ACHN (cell line): ENCODE data around the gene NRBF2.
"Not testable (repeated sequence)": the region's sequence is repeated elsewhere in the genome, so short reads cannot be mapped to it uniquely, and the experiment has no call there.

Experiments used
- DNase-seq: peaks from one replicate; pipeline ENCODE4 v3.0.0-alpha.2; 2015
- in situ Hi-C: cut with HindIII; loops from 2 replicates; pipeline ENCODE4 v1.10.0; 2017; ENCODE audit warnings: low sequenced_read_pairs, low pct_ligation_motif_present, low pct_unique_long_range_greater_than_20kb

The NRBF2 gene

GRCh38 chr10:63133056-63133820, at the start of gene NRBF2:
NRBF2 (plus strand) TSS chr10:63133328; CDS start chr10:63133471, 143 bp downstream.
- DNase-seq: peak; percentile 99
- in situ Hi-C loops: no loop called here

- DNase-seq, in situ Hi-C loops: not testable (repeated sequence)
Measured at GRCh38 chr10:63083406-63083805, 49.7 kb upstream of the NRBF2 start.

- DNase-seq: peak; percentile 72
- in situ Hi-C loops: no loop called here
Measured at GRCh38 chr10:63083904-63084689, 49.0 kb upstream of the NRBF2 start.

GRCh38 chr10:63084690-63085382, 48.3 kb upstream of the NRBF2 start:
- in situ Hi-C loops: no loop called here
- no peak for DNase-seq

- in situ Hi-C loops: no loop called here
- no peak for DNase-seq
Measured at GRCh38 chr10:63093227-63093626, 39.9 kb upstream of the NRBF2 start.

- in situ Hi-C loops: no loop called here
Measured at GRCh38 chr10:63094405-63094804, 38.7 kb upstream of the NRBF2 start.

GRCh38 chr10:63094881-63095280, 38.2 kb upstream of the NRBF2 start:
- no peak for DNase-seq
- in situ Hi-C loops: no loop called here

More at GRCh38 chr10:63094405-63094804, 38.7 kb upstream of the NRBF2 start:
- DNase-seq: no peak

GRCh38 chr10:63099734-63100133, 33.4 kb upstream of the NRBF2 start:
- no peak for DNase-seq
- in situ Hi-C loops: no loop called here

- in situ Hi-C loops, DNase-seq: not testable (repeated sequence)
Measured at GRCh38 chr10:63101091-63101490, 32.0 kb upstream of the NRBF2 start.

GRCh38 chr10:63102279-63102883, 30.7 kb upstream of the NRBF2 start:
- DNase-seq, in situ Hi-C loops: not testable (repeated sequence)

GRCh38 chr10:63103178-63103577, 29.9 kb upstream of the NRBF2 start:
- in situ Hi-C loops, DNase-seq: not testable (repeated sequence)

GRCh38 chr10:63103971-63104409, 29.1 kb upstream of the NRBF2 start:
- DNase-seq: no peak
- in situ Hi-C loops: no loop called here

GRCh38 chr10:63105225-63106110, 27.7 kb upstream of the NRBF2 start:
- in situ Hi-C loops: no loop called here
- DNase-seq: no peak

GRCh38 chr10:63106111-63106755, 26.9 kb upstream of the NRBF2 start:
- DNase-seq: no peak
- in situ Hi-C loops: no loop called here

- in situ Hi-C loops: no loop called here
Measured at GRCh38 chr10:63107943-63108437, 25.1 kb upstream of the NRBF2 start.

GRCh38 chr10:63110940-63111339, 22.2 kb upstream of the NRBF2 start:
- no peak for DNase-seq
- in situ Hi-C loops: no loop called here

More at GRCh38 chr10:63107943-63108437, 25.1 kb upstream of the NRBF2 start:
- no peak for DNase-seq
